Activated gamma-delta T cell treated with anti-CD3 and anti-CD28 coated beads, Interleukin-2, amount 50 U/mL, for 16 hours (primary cell): ENCODE measurements around the gene IGSF8.

ENCODE experiments used
- DNase-seq: peaks from one replicate; pipeline ENCODE4 v3.0.0-alpha.2; 2020; ENCODE audit warnings: low read depth

The IGSF8 gene, protein sequence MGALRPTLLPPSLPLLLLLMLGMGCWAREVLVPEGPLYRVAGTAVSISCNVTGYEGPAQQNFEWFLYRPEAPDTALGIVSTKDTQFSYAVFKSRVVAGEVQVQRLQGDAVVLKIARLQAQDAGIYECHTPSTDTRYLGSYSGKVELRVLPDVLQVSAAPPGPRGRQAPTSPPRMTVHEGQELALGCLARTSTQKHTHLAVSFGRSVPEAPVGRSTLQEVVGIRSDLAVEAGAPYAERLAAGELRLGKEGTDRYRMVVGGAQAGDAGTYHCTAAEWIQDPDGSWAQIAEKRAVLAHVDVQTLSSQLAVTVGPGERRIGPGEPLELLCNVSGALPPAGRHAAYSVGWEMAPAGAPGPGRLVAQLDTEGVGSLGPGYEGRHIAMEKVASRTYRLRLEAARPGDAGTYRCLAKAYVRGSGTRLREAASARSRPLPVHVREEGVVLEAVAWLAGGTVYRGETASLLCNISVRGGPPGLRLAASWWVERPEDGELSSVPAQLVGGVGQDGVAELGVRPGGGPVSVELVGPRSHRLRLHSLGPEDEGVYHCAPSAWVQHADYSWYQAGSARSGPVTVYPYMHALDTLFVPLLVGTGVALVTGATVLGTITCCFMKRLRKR

DNA sequence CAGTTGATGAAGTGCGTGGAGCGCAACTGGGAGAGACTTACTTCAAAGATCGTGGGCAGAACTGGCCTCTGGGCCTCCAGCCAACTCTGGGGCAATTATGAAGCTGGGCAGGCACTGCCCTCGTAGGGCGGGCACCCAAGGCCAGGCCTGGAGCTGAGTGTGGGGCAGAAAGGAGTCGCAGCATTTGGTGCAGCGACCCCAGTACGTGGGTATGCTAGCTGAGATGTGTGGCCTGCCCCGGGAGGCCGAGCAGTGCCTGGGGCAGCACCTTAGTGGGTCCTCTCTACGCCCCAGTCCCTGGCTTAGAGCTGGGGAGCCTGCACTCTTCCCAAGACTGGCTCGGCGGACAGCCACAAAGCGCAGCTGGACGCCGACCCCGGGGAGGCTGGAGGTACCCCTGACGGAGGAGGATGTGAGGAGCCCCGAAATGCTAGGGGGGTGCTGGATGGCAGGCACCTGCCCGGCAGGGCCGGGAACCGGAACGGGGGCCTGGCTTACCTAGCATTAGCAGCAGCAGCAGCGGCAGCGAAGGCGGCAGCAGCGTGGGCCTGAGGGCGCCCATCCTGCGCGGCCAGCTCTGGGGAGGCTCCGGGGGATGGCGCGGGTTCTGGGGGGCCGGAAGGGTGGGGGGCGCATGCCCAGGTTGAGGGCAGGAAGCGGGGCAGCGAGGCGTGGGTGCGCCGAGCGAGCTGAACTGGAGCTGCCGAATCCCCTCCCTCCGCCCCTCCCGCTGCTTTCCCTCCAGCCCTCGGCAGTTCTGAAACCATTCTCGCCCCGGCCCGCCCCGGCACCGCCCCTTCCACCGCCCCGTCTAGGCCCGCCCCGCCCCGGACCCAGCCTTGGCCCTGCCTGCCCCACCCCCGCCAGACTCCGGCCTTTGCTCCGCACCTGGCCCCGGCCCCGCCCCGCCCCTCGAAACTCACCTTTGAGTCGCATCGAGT is at the start of gene IGSF8:
TSS of gene IGSF8 (minus strand) at position 709 of the 941 bp plus-strand sequence. CDS start at position 562, 147 bp downstream.
- DNase-seq: peak; percentile 91

DNA sequence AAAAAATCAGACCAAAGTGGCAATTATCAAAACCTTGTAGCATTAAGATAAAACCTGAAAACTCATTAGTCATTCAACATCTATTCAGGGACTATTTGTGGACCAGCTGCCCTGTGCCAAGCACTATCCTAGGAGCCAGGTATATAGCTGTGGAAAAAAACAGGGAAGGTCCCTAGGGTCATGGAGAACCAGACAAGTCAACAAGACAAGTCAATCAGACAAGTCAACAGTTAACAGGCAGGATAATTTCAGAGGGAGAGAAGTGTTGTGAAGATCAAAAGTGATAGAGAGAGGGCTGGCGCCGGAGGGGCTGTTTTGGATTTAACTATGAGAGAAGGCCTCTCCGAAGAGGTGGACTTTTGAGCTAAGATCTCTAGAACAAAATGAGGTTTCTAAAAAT is 49.7 kb upstream of the IGSF8 start:
- no peak for DNase-seq

DNA sequence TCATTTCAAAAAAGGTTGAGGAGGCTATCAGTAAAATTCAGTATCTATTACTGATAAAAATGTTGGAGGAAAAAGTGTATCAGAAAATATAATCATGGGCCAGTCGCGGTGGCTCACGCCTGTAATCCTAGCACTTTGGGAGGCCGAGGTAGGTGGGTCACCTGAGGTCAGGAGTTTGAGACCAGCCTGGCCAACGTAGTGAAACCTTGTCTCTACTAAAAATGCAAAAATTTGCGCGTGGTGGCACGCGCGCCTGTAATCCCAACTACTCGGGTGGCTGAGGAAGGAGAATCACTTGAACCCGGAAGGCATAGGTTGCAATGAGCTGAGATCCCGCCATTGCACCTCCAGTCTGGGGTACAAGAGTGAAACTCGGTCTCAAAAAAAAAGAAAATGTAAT is 47.7 kb upstream of the IGSF8 start:
- DNase-seq: no peak

DNA sequence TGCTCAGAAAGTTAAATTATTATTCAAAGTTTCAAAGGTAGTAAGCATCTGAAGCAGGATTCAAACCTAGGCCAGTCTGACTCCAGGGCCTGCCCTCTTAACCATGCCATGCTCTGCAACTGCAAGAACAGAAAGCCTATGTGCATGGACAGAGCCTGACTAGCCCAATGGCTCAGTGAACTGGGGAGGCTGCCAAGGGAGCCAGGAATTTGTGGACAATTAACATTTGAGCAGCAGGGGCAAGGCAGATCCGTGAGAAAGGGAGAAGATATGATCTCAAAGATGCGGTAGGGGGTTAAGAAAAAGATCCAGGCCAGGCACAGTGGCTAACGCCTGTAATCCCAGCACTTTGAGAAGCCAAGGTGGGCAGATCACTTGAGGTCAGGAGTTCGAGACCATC is 46.5 kb upstream of the IGSF8 start:
- DNase-seq: no peak

DNA sequence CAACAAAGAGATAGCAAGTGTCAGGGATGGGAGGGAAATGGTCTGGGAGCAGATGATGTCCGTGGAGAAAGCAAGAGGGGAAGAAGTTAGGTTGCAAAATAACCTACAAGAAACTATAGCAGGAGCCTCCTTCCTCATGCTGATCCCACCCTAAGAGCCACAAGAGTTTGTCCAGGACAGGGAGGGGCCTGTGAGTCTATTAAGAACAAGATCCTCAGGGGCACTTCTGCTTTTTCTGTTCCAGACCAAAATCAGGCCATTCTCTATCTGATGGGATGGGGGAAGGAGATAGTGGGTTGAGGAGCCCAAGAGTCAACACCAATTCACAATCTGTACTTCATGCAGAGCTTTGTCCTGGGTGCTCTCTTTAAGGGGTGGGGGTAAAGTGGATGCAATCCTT is 45.3 kb upstream of the IGSF8 start:
- DNase-seq: no peak

DNA sequence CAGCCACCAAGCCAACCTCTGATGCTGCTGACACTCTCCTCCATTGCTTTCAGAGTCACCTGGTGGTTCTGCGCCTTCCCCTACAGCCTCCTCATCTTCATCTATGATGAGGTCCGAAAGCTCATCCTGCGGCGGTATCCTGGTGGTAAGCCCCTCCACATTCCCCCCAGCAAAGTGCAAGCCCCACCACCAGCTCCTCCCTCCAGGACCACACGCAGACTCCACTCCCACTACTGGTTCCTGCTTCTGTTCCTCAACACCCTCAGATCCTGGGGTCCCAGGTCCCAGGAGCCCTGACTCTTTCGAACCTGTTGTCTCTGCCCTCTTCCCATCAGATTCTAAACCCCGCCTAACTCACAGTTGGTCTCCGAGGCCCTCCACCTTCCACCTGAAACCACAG is 41.4 kb upstream of the IGSF8 start:
- DNase-seq: no peak

DNA sequence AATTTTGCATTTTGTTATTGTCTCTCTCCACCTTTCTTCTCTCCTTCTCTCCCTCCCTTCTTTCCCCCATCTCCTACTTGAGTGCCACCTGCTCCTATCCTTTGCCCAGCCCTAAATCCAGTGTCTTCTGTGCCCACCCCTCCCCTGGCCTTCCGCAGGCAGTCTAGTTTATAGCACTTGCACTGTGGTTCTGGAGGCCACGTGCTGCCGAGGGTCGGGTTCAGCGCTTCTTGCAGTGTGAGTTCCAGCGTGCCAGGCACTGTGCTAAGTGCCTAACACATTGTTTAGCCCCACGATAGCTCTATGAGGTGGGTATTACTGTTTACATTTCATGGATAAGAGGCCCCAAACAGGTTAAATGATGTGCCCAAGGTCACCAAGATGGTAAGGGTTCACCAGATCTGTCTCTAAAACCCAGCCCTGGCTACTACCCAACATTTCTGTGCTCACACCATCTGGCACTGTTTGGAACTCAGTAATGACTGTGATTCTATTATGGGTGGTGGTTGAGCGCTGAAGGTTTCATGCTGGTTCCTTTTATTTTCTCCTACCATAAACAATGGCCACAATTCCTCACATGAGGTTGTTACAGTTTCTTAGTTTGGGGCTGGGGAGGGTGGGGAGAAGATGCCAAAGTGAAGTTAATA is 38.9 kb upstream of the IGSF8 start:
- DNase-seq: no peak

DNA sequence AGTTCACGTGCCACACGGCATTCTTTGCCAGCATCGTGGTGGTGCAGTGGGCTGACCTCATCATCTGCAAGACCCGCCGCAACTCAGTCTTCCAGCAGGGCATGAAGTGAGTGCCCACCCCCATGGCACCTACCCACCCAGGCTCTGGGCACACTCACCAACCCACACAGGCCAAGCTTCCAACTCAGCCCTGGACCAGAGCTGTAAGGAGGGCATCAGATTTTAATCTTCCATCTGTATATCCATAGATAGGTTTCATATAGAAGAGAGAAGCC is 38.4 kb upstream of the IGSF8 start:
- DNase-seq: no peak

DNA sequence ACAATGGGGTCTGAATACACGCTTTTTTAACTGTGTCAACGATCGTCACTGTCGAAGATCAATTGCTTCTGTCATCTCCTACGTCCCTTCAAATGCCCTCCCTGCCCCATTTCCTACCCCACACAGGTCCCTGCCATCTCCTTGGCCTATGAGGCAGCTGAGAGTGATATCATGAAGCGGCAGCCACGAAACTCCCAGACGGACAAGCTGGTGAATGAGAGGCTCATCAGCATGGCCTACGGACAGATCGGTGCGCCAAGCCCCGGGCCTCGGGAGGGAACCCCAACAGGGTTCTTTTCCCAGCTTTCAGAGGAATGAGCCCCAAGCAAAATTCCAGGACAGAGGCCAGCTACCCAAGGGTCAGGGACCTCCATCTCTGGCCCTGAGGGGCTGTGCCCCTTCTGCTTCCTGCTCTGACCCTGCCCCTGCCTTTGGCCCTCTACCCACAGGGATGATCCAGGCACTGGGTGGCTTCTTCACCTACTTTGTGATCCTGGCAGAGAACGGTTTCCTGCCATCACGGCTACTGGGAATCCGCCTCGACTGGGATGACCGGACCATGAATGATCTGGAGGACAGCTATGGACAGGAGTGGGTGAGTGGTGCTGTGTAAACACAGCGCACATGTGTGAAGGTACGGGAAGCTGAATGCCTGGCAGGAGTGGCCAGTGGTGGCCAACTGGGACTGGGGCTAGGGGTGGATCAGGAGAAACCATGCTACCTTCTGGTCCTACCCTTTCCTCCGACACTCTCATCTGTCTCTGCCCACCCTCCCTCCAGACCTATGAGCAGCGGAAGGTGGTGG is 37.9 kb upstream of the IGSF8 start:
- no peak for DNase-seq

DNA sequence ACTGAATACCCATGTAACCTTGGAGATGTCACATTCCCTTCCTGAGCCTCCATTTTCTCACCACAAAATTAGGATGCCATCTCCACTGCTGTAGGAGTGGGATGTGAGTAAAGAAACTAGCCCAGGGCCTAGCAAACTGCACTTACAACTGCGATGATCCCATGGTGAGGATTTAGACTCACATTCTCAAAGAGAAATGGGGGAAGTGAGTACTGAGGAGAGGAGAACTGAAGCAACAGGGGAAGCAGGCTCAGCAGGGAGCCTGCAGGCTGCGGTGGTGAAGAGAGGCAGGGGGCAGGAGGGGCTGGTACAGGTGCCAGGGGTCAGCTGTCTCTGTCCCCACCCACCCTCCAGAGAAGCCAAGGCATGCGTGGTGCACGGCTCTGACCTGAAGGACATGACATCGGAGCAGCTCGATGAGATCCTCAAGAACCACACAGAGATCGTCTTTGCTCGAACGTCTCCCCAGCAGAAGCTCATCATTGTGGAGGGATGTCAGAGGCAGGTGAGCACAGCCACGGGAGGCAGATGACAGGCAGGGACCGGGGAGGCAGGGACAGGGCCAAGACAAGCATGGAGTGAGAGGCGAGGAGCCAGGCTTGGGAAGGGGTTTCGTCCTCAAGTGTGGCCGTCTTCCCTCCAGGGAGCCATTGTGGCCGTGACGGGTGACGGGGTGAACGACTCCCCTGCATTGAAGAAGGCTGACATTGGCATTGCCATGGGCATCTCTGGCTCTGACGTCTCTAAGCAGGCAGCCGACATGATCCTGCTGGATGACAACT is 36.6 kb upstream of the IGSF8 start:
- DNase-seq: no peak

DNA sequence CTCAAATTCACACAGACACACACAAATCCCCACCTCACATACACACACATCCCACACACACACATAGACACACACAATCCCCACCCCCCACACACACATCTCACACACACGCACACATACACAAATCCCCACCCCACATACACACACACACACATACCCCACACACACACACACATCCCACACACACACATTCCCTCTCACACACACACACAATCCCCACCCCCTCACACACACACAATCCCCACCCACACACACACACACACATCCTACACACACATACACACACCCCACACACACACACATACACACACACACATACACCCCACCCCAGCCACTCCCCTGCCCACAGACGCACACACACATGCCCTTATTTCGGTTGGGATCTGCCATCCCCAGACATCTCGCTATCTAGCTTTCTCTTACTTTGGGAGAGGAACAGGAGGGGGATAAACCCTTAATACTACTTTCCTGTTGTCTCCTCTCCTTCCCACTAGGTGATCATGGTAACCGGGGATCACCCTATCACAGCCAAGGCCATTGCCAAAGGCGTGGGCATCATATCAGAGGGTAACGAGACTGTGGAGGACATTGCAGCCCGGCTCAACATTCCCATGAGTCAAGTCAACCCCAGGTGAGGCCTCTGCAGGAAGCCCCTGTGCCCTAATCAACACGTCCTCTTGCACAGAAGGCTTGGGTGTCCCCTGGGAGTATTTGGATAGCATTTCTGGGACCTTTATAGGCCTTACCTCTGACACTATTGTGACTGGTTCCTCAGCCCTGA is 35.8 kb upstream of the IGSF8 start:
- no peak for DNase-seq

DNA sequence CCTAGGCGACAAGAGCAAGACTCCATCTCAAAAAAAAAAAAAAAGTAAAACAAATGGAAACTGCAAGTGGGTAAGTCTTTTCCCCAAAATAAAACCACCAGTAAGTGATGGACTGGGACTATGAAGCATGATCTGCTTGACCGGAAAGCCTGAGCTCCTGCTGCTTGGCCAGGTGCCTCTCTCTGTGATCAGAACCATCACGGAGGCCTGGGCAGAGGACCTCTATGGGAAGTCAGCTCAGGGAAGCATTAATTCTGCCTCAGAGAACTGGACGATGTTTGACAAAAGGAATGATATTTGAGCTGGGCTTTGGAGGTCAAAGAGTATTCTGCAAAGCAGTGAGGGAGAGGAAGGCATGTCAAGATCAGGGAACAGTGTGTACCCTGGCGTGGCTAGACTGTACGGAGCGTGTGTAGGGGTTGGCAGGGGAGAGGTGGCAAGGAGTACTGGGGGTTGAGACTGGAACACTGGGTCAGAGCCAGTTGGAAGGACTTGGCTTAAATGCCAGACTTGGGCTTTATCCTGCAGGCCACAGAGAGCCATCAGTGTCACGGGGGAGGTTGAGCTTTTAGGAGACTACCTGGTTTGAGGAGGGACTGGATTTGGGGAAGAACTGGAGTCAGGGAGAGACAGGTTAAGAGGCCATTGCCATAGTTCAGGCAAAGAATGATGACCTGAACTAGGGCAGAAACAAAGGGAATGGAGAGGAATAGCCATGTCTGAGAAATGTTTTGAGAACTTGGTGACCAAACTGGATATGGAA is 33.6 kb upstream of the IGSF8 start:
- no peak for DNase-seq

DNA sequence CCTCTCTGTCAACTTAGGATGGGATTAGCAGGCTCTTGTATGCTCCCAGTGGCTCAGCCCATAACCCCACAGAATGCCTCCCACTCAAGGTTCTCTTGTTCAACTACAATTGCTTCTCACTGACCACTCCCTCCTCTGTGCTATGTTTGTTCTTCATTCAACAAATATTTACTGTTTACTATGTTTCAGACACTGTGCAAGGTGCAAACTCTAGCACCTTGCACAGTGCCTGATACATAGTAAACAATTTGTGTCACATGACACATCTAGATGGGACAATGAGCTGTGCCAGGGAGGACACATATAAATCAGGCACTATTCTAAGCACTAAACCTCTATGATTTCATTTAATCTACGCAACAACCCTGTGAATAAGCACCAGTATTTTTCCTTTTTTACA is 32.5 kb upstream of the IGSF8 start:
- DNase-seq: no peak

DNA sequence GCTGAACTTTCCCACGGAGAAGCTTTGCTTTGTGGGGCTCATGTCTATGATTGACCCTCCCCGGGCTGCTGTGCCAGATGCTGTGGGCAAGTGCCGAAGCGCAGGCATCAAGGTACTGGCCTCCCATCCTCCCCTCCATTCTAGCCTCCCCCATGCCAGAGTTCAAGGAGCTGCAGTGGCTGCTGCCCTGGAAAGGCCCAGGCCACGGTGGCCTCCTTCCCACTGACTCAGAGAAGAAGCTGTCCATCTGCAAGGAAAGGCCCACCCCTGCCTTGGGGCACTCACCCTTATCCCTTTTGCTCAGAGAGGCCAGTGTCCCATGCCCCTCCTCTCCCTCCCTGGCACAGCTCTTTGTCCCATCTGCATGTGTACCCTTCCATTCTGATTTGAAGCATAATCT is 32.1 kb upstream of the IGSF8 start:
- no peak for DNase-seq

DNA sequence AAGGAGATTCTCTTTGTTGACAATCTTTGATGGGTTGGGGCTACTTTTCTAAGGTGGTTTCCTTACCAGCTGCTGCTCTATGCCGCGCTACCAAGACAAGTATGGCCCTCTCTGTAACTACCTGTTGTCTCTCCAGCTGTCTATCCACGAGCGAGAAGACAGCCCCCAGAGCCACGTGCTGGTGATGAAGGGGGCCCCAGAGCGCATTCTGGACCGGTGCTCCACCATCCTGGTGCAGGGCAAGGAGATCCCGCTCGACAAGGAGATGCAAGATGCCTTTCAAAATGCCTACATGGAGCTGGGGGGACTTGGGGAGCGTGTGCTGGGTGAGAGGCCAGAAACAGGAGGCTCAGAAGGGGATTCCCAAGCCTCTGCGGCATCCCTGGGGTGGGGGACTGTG is 31.5 kb upstream of the IGSF8 start:
- no peak for DNase-seq

DNA sequence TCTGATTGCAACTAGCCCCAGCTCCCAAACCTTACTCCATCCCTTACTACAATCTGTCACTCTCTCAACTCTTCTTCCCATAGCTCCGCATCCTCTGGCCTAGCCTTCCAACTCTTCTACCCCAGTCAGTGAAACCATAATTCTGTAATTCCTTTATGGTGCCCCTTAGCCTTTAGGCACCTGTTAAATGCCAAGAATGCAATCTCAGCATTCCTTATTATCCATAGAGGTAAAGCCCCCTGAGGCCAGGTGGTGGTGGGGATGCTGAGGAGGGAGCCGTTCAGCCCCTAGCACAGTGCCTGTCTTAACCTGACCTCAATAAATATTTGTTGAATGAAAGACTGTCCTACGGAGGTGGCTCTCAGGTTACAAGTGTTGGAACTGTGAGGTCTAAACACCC is 31.1 kb upstream of the IGSF8 start:
- no peak for DNase-seq

DNA sequence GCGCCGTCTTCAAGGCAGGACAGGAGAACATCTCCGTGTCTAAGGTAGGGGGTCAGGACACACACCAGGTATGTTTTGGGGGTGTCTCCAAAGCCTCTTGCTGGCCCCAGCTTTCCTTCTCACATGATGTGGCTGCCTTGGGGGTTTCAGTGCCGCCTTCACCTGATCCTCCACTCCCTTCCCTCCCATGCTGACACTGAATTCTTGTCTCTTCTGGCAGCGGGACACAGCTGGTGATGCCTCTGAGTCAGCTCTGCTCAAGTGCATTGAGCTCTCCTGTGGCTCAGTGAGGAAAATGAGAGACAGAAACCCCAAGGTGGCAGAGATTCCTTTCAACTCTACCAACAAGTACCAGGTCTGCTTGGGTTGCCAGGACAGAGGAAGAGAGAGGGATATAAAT is 30.6 kb upstream of the IGSF8 start:
- no peak for DNase-seq

DNA sequence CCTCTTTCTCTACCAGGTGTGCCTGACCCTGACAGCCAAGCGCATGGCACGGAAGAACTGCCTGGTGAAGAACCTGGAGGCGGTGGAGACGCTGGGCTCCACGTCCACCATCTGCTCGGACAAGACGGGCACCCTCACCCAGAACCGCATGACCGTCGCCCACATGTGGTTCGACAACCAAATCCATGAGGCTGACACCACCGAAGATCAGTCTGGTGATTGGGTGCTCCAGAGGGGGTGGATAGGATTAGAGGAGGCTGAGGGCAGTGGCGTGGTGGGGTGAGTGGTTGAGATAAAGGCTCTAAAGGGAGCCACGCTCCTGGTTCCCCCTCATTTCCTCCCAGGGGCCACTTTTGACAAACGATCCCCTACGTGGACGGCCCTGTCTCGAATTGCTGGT is 30.2 kb upstream of the IGSF8 start:
- DNase-seq: no peak

DNA sequence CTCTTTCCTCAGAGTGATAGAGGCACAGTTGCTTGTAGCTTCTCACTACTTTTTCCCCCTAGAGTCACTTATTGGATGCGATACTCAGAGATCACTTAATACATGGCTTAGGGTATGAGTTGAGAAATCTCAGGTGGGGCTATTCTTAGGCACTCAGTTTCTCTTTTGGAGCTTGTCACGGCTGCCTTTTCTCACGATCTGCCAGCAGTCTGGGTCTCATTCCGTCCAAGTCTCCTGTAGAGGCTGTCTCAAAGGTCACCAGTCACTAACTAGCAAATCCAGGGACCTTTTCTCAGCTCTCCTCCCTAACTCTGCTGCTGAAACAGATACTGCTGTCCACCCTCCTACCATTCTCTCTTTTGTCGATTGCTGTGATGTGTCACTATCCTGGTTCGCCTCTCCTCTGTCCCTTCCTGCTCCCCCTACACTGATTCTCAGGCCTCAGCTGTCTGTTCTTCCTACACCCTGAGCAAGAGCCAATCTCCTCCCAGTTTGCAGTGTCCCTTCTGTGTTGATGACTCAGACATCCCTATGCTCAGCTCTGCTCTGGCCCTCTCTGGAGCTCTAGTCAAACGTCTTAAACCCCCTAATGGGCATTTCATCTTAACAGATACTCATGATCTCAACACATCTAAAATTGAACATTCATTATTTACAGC is 29.6 kb upstream of the IGSF8 start:
- DNase-seq: no peak
